GM18870 (cell line): ENCODE results near the gene OTOG.

Source experiments
- ATAC-seq: cut with Tn5 transposase; IDR thresholded peaks from one replicate; pipeline ENCODE4 v1.9.1; 2021; ENCODE audit warnings: moderate library complexity; ENCODE audit not compliant: unreplicated experiment

The OTOG gene

GRCh38 chr11:17519061-17519885 is 27.8 kb upstream of the OTOG start:
- no peak for ATAC-seq

GRCh38 chr11:17521106-17521900 is 25.8 kb upstream of the OTOG start:
- ATAC-seq: no peak

- no peak for ATAC-seq
These were observed 24.4 kb upstream of the OTOG start for GRCh38 chr11:17522655-17523054.

GRCh38 chr11:17524221-17524620 is 22.8 kb upstream of the OTOG start:
- ATAC-seq: no peak

- ATAC-seq: no peak
These were observed 21.5 kb upstream of the OTOG start for GRCh38 chr11:17525570-17525969.

GRCh38 chr11:17526326-17526725 is 20.7 kb upstream of the OTOG start:
- ATAC-seq: no peak

GRCh38 chr11:17526931-17527627 is 20.0 kb upstream of the OTOG start:
- ATAC-seq: no peak

- no peak for ATAC-seq
These were observed 19.4 kb upstream of the OTOG start for GRCh38 chr11:17527628-17527995.

- no peak for ATAC-seq
These were observed 18.8 kb upstream of the OTOG start for GRCh38 chr11:17528181-17528691.

- ATAC-seq: no peak
These were observed 17.9 kb upstream of the OTOG start for GRCh38 chr11:17528906-17529843.

GRCh38 chr11:17529844-17530185 is 17.2 kb upstream of the OTOG start:
- no peak for ATAC-seq

- no peak for ATAC-seq
These were observed 15.9 kb upstream of the OTOG start for GRCh38 chr11:17531071-17531600.

GRCh38 chr11:17531636-17532113 is 15.4 kb upstream of the OTOG start:
- ATAC-seq: no peak

- no peak for ATAC-seq
These were observed 14.3 kb upstream of the OTOG start for GRCh38 chr11:17532784-17533183.

- no peak for ATAC-seq
These were observed 13.7 kb upstream of the OTOG start for GRCh38 chr11:17533341-17533740.

- no peak for ATAC-seq
These were observed 13.2 kb upstream of the OTOG start for GRCh38 chr11:17533778-17534415.

GRCh38 chr11:17535488-17535887 is 11.6 kb upstream of the OTOG start:
- ATAC-seq: no peak

- no peak for ATAC-seq
These were observed 9.8 kb upstream of the OTOG start for GRCh38 chr11:17537261-17537660.

GRCh38 chr11:17538054-17538453 is 9.0 kb upstream of the OTOG start:
- ATAC-seq: no peak

- no peak for ATAC-seq
These were observed 8.3 kb upstream of the OTOG start for GRCh38 chr11:17538731-17539130.
